ENCODE data around the gene SNAI3. TPM values are rescaled to one million over a fixed set of nuclear protein-coding genes. Genes with fewer than 3 reads are reported as not detected.

SNAI3 gene
- total and polyA plus RNA-seq, 9 of the 15 experiments (the other 6 are each of a cell fraction or from before 2014, with no cell fraction given) = 0.04 to 4.1 (median 0.80) TPM; not detected in 1

DNA sequence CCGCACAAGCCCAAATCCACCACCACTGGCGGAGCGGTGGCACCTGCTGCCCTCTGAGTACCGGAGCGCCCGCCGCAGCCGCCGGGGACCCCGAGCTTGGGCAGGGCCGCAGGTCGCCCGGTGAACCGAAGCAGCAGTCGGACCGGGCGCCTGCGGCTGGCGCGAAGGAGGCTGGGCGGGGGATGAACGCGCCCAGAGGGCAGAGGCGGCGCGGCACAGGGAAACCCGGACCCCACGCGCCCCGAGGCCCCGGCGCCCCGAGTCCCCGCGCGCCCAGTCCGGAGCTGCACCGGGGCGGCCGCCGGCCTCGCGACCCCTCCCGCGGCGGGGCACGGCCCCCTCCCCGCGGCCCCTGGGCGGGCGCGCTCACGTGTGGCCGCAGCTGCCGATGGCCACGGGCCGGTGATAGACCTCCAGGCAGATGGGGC lies 19.5 kb upstream of the SNAI3 start:
- Histone ChIP-seq H3K4me3 (peak overlapping the region; percentile 98), H3K27me3 (ENCODE audit: control insufficient read depth in 2 of 2, insufficient read depth in 2 of 2, low read length in 2 of 2) (no peaks in the 10 kb centered on the region), H2AFZ (ENCODE audit: low read depth, low read length) (peak overlapping the region; percentile 63; the same call in 1 of the 2 replicates), H3K9ac (ENCODE audit: insufficient read depth in 1 of 2, low read depth in 2 of 2, low read length in 2 of 2) (peak overlapping the region; percentile 86 to 99), H4K20me1 (replicated peaks; ENCODE audit: control insufficient read depth, insufficient read depth, low read length) (peaks cover 11% of the 10 kb centered on the region; the same call in 1 of the 2 replicates), H3K9me1 (ENCODE audit: control insufficient read depth, insufficient read depth, low read length) (peaks cover 3% of the 10 kb centered on the region), H3K9me3 (replicated peaks; ENCODE audit: control insufficient read depth, insufficient read depth, low read depth, low read length) (no peaks in the 10 kb centered on the region), H3K36me3 (ENCODE audit: control insufficient read depth, insufficient read depth, low read length) (peaks cover 58% of the 10 kb centered on the region; the same call in 2 of the 3 replicates), H3K79me2 (ENCODE audit: control insufficient read depth, insufficient read depth, low read length) (peaks cover 89% of the 10 kb centered on the region), H3K4me2 (ENCODE audit: insufficient read depth, low read length) (peak overlapping the region; percentile 90), H3K27ac (ENCODE audit: extremely low read depth, low read depth, low read length) (peak overlapping the region; percentile 70), H3K4me1 (replicated peaks in 1 of 2; ENCODE audit: control insufficient read depth in 2 of 2, insufficient read depth in 2 of 2, low read length in 2 of 2) (peaks cover 16 to 79% of the 10 kb centered on the region in 2 experiments)
- ChIA-PET CTCF (ENCODE audit: low intra/inter-chr PET ratio) (no interaction called here), POLR2A (interaction anchor here (0.6 to 2.2 kb wide), 5 partner anchors 9 to 99 kb away, joined by 3 to 12 read pairs (median 5); no protein-coding TSS in a partner anchor)
- in situ Hi-C loops (cut with MboI) = no loop called here
- 2% methylated on average over 47 of the region's 57 CpGs for WGBS (ENCODE audit: insufficient coverage, low coverage, missing lambda C conversion rate)
- peak; percentile 31 for ATAC-seq
- TF ChIP-seq SAFB (IDR thresholded peaks at IDR 0.05; ENCODE audit: borderline replicate concordance, low read depth, low read length) (peak; percentile 10; the same call in 1 of the 2 replicates), ZBTB1 (CRISPR knock-in tag; IDR thresholded peaks at IDR 0.05; ENCODE audit: borderline replicate concordance, low read depth) (0 out of 2 replicates have a peak, but pooled peaks have one; percentile 2), THRAP3 (IDR thresholded peaks at IDR 0.05; ENCODE audit: borderline replicate concordance) (no peak)
- TF ChIP-seq, protein P1, sequence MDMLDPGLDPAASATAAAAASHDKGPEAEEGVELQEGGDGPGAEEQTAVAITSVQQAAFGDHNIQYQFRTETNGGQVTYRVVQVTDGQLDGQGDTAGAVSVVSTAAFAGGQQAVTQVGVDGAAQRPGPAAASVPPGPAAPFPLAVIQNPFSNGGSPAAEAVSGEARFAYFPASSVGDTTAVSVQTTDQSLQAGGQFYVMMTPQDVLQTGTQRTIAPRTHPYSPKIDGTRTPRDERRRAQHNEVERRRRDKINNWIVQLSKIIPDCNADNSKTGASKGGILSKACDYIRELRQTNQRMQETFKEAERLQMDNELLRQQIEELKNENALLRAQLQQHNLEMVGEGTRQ (CRISPR knock-in tag; IDR thresholded peaks at IDR 0.05) = peak; percentile 18; the same call in 1 of the 2 replicates
- TF ChIP-seq, protein P2, sequence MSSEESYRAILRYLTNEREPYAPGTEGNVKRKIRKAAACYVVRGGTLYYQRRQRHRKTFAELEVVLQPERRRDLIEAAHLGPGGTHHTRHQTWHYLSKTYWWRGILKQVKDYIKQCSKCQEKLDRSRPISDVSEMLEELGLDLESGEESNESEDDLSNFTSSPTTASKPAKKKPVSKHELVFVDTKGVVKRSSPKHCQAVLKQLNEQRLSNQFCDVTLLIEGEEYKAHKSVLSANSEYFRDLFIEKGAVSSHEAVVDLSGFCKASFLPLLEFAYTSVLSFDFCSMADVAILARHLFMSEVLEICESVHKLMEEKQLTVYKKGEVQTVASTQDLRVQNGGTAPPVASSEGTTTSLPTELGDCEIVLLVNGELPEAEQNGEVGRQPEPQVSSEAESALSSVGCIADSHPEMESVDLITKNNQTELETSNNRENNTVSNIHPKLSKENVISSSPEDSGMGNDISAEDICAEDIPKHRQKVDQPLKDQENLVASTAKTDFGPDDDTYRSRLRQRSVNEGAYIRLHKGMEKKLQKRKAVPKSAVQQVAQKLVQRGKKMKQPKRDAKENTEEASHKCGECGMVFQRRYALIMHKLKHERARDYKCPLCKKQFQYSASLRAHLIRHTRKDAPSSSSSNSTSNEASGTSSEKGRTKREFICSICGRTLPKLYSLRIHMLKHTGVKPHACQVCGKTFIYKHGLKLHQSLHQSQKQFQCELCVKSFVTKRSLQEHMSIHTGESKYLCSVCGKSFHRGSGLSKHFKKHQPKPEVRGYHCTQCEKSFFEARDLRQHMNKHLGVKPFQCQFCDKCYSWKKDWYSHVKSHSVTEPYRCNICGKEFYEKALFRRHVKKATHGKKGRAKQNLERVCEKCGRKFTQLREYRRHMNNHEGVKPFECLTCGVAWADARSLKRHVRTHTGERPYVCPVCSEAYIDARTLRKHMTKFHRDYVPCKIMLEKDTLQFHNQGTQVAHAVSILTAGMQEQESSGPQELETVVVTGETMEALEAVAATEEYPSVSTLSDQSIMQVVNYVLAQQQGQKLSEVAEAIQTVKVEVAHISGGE (CRISPR knock-in tag; IDR thresholded peaks at IDR 0.05) = 0 out of 6 replicates have a peak, but pooled peaks of 1 of the 3 experiments have one; percentile 52
- no TSS peak for BruUV-seq (replicated peaks)
- peak in 1 of 4 experiments; percentile 50 for DNase-seq (ENCODE audit: extremely low read depth in 1 of 4, low spot score in 3 of 4)
- no peak for FAIRE-seq
- intact Hi-C loops (cut with micrococcal nuclease) = loop anchor here (5.0 kb wide), 1 partner anchor 44 kb away; the partner anchor contains the start of gene MVD

Measured in K562 (cell line).